Measurements from ENCODE around the gene LRRC75A. TPM values are rescaled to one million over a fixed set of nuclear protein-coding genes. Genes with fewer than 3 reads are reported as not detected.

LRRC75A gene
- total and polyA plus RNA-seq, 2 of the 13 experiments (the other 11 are each of a cell fraction or from before 2014, with no cell fraction given): 0.03 TPM; not detected in 1

GRCh38 chr17:16435925-16436886 is 55.8 kb downstream of the LRRC75A start (continued):
- TF ChIP-seq IKZF5 (CRISPR knock-in tag; IDR thresholded peaks at IDR 0.05): 0 out of 2 replicates have a peak, but pooled peaks have one; percentile 6
- TF ChIP-seq ELK4 (CRISPR knock-in tag; IDR thresholded peaks at IDR 0.05; ENCODE audit: borderline replicate concordance): no peak
- TF ChIP-seq ZNF670 (CRISPR knock-in tag; IDR thresholded peaks at IDR 0.05; ENCODE audit: borderline replicate concordance): peak; percentile 24; the same call in 1 of the 2 replicates
- no peak for TF ChIP-seq ZNF17 (CRISPR knock-in tag; IDR thresholded peaks at IDR 0.05)
- TF ChIP-seq NKX3-1 (CRISPR knock-in tag; IDR thresholded peaks at IDR 0.05): no peak
- TF ChIP-seq YEATS2 (CRISPR knock-in tag; IDR thresholded peaks at IDR 0.05; ENCODE audit: borderline replicate concordance): no peak
- no peak for TF ChIP-seq SOX6 (IDR thresholded peaks at IDR 0.05)
- TF ChIP-seq SOX6 (CRISPR knock-in tag; IDR thresholded peaks at IDR 0.05): 0 out of 2 replicates have a peak, but pooled peaks have one; percentile 31
- no peak for TF ChIP-seq SIN3B (IDR thresholded peaks at IDR 0.05; ENCODE audit: low read length)
- TF ChIP-seq THAP11 (CRISPR knock-in tag; IDR thresholded peaks at IDR 0.05): peak; percentile 23; the same call in 1 of the 2 replicates
- no peak for TF ChIP-seq ZNF83 (CRISPR knock-in tag; IDR thresholded peaks at IDR 0.05; ENCODE audit: borderline replicate concordance)
- TF ChIP-seq KIAA2018 (CRISPR knock-in tag; IDR thresholded peaks at IDR 0.05; ENCODE audit: borderline replicate concordance): no peak
- no peak; the same call in 1 of the 2 replicates for TF ChIP-seq THRA (CRISPR knock-in tag; IDR thresholded peaks at IDR 0.05; ENCODE audit: borderline replicate concordance)
- TF ChIP-seq SMAD3 (CRISPR knock-in tag; IDR thresholded peaks at IDR 0.05): no peak
- TF ChIP-seq PLSCR1 (CRISPR knock-in tag; IDR thresholded peaks at IDR 0.05; ENCODE audit: borderline replicate concordance): no peak
